Measurements from ENCODE around the gene NUDC. TPM values are rescaled to one million over a fixed set of nuclear protein-coding genes. Genes with fewer than 3 reads are reported as not detected.

The NUDC gene
- total and polyA plus RNA-seq, 2 of the 13 experiments (the other 11 are each of a cell fraction or from before 2014, with no cell fraction given) = 34.7 to 104 TPM

DNA sequence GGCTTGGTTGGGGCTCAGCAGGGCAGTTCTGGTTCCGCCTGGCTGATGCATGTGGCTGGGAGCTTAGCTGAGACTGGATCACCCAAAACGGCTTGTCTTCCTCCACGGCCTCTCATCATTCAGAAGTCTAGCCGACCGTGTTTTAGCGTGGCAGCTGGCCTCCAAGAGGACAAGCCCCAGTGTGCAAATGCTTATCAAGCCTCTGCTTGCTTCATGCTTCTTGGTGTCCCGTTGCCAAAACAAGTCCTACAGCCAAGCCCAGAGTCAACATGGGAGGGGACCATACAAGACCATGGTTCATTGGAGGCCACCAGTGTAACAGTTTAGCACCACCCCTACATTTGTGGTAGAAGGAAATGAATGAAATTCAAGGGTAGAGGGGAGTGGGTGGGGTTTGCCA lies 49.3 kb downstream of the NUDC start (continued):
- TF ChIP-seq, protein P1, sequence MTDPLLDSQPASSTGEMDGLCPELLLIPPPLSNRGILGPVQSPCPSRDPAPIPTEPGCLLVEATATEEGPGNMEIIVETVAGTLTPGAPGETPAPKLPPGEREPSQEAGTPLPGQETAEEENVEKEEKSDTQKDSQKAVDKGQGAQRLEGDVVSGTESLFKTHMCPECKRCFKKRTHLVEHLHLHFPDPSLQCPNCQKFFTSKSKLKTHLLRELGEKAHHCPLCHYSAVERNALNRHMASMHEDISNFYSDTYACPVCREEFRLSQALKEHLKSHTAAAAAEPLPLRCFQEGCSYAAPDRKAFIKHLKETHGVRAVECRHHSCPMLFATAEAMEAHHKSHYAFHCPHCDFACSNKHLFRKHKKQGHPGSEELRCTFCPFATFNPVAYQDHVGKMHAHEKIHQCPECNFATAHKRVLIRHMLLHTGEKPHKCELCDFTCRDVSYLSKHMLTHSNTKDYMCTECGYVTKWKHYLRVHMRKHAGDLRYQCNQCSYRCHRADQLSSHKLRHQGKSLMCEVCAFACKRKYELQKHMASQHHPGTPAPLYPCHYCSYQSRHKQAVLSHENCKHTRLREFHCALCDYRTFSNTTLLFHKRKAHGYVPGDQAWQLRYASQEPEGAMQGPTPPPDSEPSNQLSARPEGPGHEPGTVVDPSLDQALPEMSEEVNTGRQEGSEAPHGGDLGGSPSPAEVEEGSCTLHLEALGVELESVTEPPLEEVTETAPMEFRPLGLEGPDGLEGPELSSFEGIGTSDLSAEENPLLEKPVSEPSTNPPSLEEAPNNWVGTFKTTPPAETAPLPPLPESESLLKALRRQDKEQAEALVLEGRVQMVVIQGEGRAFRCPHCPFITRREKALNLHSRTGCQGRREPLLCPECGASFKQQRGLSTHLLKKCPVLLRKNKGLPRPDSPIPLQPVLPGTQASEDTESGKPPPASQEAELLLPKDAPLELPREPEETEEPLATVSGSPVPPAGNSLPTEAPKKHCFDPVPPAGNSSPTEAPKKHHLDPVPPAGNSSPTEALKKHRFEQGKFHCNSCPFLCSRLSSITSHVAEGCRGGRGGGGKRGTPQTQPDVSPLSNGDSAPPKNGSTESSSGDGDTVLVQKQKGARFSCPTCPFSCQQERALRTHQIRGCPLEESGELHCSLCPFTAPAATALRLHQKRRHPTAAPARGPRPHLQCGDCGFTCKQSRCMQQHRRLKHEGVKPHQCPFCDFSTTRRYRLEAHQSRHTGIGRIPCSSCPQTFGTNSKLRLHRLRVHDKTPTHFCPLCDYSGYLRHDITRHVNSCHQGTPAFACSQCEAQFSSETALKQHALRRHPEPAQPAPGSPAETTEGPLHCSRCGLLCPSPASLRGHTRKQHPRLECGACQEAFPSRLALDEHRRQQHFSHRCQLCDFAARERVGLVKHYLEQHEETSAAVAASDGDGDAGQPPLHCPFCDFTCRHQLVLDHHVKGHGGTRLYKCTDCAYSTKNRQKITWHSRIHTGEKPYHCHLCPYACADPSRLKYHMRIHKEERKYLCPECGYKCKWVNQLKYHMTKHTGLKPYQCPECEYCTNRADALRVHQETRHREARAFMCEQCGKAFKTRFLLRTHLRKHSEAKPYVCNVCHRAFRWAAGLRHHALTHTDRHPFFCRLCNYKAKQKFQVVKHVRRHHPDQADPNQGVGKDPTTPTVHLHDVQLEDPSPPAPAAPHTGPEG (CRISPR knock-in tag; IDR thresholded peaks at IDR 0.05) = no peak
- TF ChIP-seq HNRNPH1 (optimal IDR thresholded peaks at IDR 0.05; ENCODE audit: low read depth, low read length) (no peak), CREB1 (IDR thresholded peaks at IDR 0.05) (no peak), CREB1 (CRISPR knock-in tag; IDR thresholded peaks at IDR 0.05) (no peak), CCAR2 (optimal IDR thresholded peaks at IDR 0.05; ENCODE audit: low read depth, low read length) (no peak), ZNF788 (CRISPR knock-in tag; IDR thresholded peaks at IDR 0.05; ENCODE audit: borderline replicate concordance) (0 out of 2 replicates have a peak, but pooled peaks have one; percentile 46), RXRB (CRISPR knock-in tag; IDR thresholded peaks at IDR 0.05; ENCODE audit: borderline replicate concordance) (peak; percentile 47; the same call in 1 of the 2 replicates), BCL6 (CRISPR knock-in tag; IDR thresholded peaks at IDR 0.05) (no peak), NPAS2 (CRISPR knock-in tag; IDR thresholded peaks at IDR 0.05; ENCODE audit: borderline replicate concordance) (no peak), NFE2L1 (CRISPR knock-in tag; IDR thresholded peaks at IDR 0.05; ENCODE audit: borderline replicate concordance) (no peak), SNAI1 (CRISPR knock-in tag; IDR thresholded peaks at IDR 0.05; ENCODE audit: borderline replicate concordance) (no peak), TEAD3 (CRISPR knock-in tag; optimal IDR thresholded peaks at IDR 0.05; ENCODE audit: borderline replicate concordance) (peak; percentile 25)
- TF ChIP-seq, protein P2, sequence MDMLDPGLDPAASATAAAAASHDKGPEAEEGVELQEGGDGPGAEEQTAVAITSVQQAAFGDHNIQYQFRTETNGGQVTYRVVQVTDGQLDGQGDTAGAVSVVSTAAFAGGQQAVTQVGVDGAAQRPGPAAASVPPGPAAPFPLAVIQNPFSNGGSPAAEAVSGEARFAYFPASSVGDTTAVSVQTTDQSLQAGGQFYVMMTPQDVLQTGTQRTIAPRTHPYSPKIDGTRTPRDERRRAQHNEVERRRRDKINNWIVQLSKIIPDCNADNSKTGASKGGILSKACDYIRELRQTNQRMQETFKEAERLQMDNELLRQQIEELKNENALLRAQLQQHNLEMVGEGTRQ (IDR thresholded peaks at IDR 0.05; ENCODE audit: low read depth, low read length) = no peak
- TF ChIP-seq, protein P2 (CRISPR knock-in tag; IDR thresholded peaks at IDR 0.05; ENCODE audit: borderline replicate concordance) = no peak
- TF ChIP-seq, protein P3, sequence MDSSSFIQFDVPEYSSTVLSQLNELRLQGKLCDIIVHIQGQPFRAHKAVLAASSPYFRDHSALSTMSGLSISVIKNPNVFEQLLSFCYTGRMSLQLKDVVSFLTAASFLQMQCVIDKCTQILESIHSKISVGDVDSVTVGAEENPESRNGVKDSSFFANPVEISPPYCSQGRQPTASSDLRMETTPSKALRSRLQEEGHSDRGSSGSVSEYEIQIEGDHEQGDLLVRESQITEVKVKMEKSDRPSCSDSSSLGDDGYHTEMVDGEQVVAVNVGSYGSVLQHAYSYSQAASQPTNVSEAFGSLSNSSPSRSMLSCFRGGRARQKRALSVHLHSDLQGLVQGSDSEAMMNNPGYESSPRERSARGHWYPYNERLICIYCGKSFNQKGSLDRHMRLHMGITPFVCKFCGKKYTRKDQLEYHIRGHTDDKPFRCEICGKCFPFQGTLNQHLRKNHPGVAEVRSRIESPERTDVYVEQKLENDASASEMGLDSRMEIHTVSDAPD (CRISPR knock-in tag; IDR thresholded peaks at IDR 0.05) = peak; percentile 84
- TF ChIP-seq, protein P4, sequence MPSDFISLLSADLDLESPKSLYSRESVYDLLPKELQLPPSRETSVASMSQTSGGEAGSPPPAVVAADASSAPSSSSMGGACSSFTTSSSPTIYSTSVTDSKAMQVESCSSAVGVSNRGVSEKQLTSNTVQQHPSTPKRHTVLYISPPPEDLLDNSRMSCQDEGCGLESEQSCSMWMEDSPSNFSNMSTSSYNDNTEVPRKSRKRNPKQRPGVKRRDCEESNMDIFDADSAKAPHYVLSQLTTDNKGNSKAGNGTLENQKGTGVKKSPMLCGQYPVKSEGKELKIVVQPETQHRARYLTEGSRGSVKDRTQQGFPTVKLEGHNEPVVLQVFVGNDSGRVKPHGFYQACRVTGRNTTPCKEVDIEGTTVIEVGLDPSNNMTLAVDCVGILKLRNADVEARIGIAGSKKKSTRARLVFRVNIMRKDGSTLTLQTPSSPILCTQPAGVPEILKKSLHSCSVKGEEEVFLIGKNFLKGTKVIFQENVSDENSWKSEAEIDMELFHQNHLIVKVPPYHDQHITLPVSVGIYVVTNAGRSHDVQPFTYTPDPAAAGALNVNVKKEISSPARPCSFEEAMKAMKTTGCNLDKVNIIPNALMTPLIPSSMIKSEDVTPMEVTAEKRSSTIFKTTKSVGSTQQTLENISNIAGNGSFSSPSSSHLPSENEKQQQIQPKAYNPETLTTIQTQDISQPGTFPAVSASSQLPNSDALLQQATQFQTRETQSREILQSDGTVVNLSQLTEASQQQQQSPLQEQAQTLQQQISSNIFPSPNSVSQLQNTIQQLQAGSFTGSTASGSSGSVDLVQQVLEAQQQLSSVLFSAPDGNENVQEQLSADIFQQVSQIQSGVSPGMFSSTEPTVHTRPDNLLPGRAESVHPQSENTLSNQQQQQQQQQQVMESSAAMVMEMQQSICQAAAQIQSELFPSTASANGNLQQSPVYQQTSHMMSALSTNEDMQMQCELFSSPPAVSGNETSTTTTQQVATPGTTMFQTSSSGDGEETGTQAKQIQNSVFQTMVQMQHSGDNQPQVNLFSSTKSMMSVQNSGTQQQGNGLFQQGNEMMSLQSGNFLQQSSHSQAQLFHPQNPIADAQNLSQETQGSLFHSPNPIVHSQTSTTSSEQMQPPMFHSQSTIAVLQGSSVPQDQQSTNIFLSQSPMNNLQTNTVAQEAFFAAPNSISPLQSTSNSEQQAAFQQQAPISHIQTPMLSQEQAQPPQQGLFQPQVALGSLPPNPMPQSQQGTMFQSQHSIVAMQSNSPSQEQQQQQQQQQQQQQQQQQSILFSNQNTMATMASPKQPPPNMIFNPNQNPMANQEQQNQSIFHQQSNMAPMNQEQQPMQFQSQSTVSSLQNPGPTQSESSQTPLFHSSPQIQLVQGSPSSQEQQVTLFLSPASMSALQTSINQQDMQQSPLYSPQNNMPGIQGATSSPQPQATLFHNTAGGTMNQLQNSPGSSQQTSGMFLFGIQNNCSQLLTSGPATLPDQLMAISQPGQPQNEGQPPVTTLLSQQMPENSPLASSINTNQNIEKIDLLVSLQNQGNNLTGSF (CRISPR knock-in tag; IDR thresholded peaks at IDR 0.05) = no peak

All from HepG2 (cell line).